GM21390 (cell line): Measurements from ENCODE around the gene PRMT5.
"Not testable (repeated sequence)": the region's sequence is repeated elsewhere in the genome, so short reads cannot be mapped to it uniquely, and the experiment has no call there.

ENCODE experiments used
- ATAC-seq: cut with Tn5 transposase; IDR thresholded peaks from one replicate; pipeline ENCODE4 v1.9.1; 2021; ENCODE audit not compliant: unreplicated experiment

The PRMT5 gene

GRCh38 chr14:22935156-22935555 is 6.0 kb upstream of the PRMT5 start:
- no peak for ATAC-seq

GRCh38 chr14:22932146-22932545 is 3.0 kb upstream of the PRMT5 start:
- no peak for ATAC-seq

GRCh38 chr14:22929961-22930364 is 787 bp upstream of the PRMT5 start:
- ATAC-seq = no peak

- no peak for ATAC-seq
Observed at GRCh38 chr14:22928237-22929103, 706 bp downstream of the PRMT5 start.

- ATAC-seq = no peak
Observed at GRCh38 chr14:22926316-22926715, 2.9 kb downstream of the PRMT5 start.

- no peak for ATAC-seq
Observed at GRCh38 chr14:22925513-22925912, 3.7 kb downstream of the PRMT5 start.

GRCh38 chr14:22923746-22924145 is 5.4 kb downstream of the PRMT5 start:
- no peak for ATAC-seq

GRCh38 chr14:22922294-22922693 is 6.9 kb downstream of the PRMT5 start:
- no peak for ATAC-seq

GRCh38 chr14:22920697-22921096 is 8.5 kb downstream of the PRMT5 start:
- no peak for ATAC-seq

GRCh38 chr14:22919601-22919921 is 9.6 kb downstream of the PRMT5 start:
- peak; percentile 3 for ATAC-seq

GRCh38 chr14:22918804-22919600 is 10.2 kb downstream of the PRMT5 start, which contains the start of gene RBM23:
Gene RBM23 (minus strand): TSS chr14:22919149.
- peak; percentile 89 for ATAC-seq

- no peak for ATAC-seq
Observed at GRCh38 chr14:22915886-22916521, 13.2 kb downstream of the PRMT5 start.

- ATAC-seq = not testable (repeated sequence)
Observed at GRCh38 chr14:22914836-22915235, 14.3 kb downstream of the PRMT5 start.

GRCh38 chr14:22910916-22911315 is 18.3 kb downstream of the PRMT5 start:
- ATAC-seq = no peak

GRCh38 chr14:22908601-22909000 is 20.6 kb downstream of the PRMT5 start:
- ATAC-seq = no peak

- no peak for ATAC-seq
Observed at GRCh38 chr14:22907429-22907828, 21.7 kb downstream of the PRMT5 start.

GRCh38 chr14:22906073-22906472 is 23.1 kb downstream of the PRMT5 start:
- ATAC-seq = no peak

- ATAC-seq = no peak
Observed at GRCh38 chr14:22905627-22906026, 23.5 kb downstream of the PRMT5 start.

- no peak for ATAC-seq
Observed at GRCh38 chr14:22903742-22904087, 25.5 kb downstream of the PRMT5 start.

- no peak for ATAC-seq
Observed at GRCh38 chr14:22901799-22902198, 27.4 kb downstream of the PRMT5 start.

GRCh38 chr14:22900081-22900799 is 28.9 kb downstream of the PRMT5 start:
- ATAC-seq = peak; percentile 51
